OCI-LY3 (cell line): ENCODE data around the gene RBM11.

ENCODE experiments used
- H2AFZ ChIP-seq: fragments of 200-600, 300-600 bp; shearing (Covaris generic); 2 replicates; pipeline ENCODE4 v1.6.0; 2014; ENCODE audit warnings: antibody characterized with exemption, low read depth, low read length
- H3K27ac ChIP-seq: fragments of 200-600, 300-600 bp; sonication (generic); 2 replicates; pipeline ENCODE4 v1.5.1; 2014; ENCODE audit warnings: mild to moderate bottlenecking, low read length, moderate library complexity, mixed read lengths
- H3K27me3 ChIP-seq: fragments of 200-600, 300-600 bp; sonication (generic); 2 replicates; pipeline ENCODE4 v1.6.1; 2014; ENCODE audit warnings: low read depth, low read length, mixed read lengths
- H3K36me3 ChIP-seq: fragments of 200-600, 300-600 bp; sonication (generic); replicated peaks from 2 replicates; pipeline ENCODE3; 2014; ENCODE audit warnings: low read depth, low read length, mixed read lengths
- H3K4me1 ChIP-seq: fragments of 300-600, 200-600 bp; sonication (generic); 2 replicates; pipeline ENCODE4 v1.6.1; 2014; ENCODE audit warnings: low read length, mixed read lengths
- H3K4me2 ChIP-seq: fragments of 200-600, 300-600 bp; sonication (generic); 2 replicates; pipeline ENCODE4 v1.6.1; 2014; ENCODE audit warnings: low read length, mixed read lengths
- H3K4me3 ChIP-seq: fragments of 300-600, 200-600 bp; sonication (generic); 2 replicates; pipeline ENCODE4 v1.5.1; 2014; ENCODE audit warnings: antibody characterized with exemption, mild to moderate bottlenecking, low read length, moderate library complexity
- H3K79me2 ChIP-seq: fragments of 300-600, 200-600 bp; shearing (Covaris generic); 2 replicates; pipeline ENCODE4 v1.6.1; 2014; ENCODE audit warnings: mild to moderate bottlenecking, low read length, mixed read lengths
- H3K9ac ChIP-seq: fragments of 300-600, 200-600 bp; shearing (Covaris generic); 2 replicates; pipeline ENCODE4 v1.6.0; 2014; ENCODE audit warnings: mild to moderate bottlenecking, low read length, moderate library complexity
- H3K9me3 ChIP-seq: fragments of 200-600, 300-600 bp; shearing (Covaris generic); 2 replicates; pipeline ENCODE4 v1.6.1; 2014; ENCODE audit warnings: low read length, mixed read lengths; ENCODE audit not compliant: insufficient read depth
- H4K20me1 ChIP-seq: fragments of 200-600, 300-600 bp; sonication (generic); 2 replicates; pipeline ENCODE4 v1.6.1; 2016; ENCODE audit warnings: low read length, mixed read lengths; ENCODE audit not compliant: insufficient read depth
- EZH2phosphoT487 ChIP-seq: fragments of 200-600 bp; shearing (Covaris generic); IDR thresholded peaks from 2 replicates; pipeline ENCODE4 v1.6.1; 2018; ENCODE audit warnings: antibody characterized with exemption, mixed run types, low read depth
- TF ChIP-seq, protein P1 (sequence below): fragments of 200-600, 300-600 bp; sonication (generic); IDR thresholded peaks from 2 replicates; pipeline ENCODE4 v1.5.1; 2014; ENCODE audit warnings: antibody characterized with exemption, low read length, low read depth

The RBM11 gene

DNA sequence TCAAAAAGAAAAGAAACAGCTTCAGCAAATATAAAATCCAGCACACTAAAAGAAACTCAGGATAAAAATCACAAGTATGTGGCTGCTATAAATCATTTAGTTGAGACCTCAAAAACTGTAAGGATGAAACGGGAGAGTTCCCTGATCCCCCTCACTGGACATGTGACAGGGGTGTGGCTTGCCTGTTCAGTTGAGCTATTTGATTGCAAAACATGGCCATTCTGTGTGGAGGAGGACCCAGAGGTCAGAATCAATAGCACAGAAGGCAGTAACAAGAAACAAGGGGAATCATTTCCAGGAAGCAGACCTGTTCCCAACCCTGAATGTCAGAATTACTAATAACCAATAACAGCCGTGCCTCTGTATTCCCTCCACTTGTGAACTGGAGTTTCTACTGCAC, 27.9 kb downstream of the RBM11 start:
- Histone ChIP-seq H3K9me3 (no peaks in the 10 kb centered on the region), H3K27ac (no peak overlapping the region), H3K9ac (no peak overlapping the region), H2AFZ (no peak overlapping the region), H3K27me3 (no peaks in the 10 kb centered on the region), H3K4me3 (no peak overlapping the region), H4K20me1 (no peaks in the 10 kb centered on the region), H3K36me3 (no peaks in the 10 kb centered on the region), H3K79me2 (no peaks in the 10 kb centered on the region), H3K4me1 (peaks cover 10% of the 10 kb centered on the region; the same call in 1 of the 2 replicates), H3K4me2 (no peak overlapping the region)
- TF ChIP-seq EZH2phosphoT487, result no peak
- TF ChIP-seq, protein P1, sequence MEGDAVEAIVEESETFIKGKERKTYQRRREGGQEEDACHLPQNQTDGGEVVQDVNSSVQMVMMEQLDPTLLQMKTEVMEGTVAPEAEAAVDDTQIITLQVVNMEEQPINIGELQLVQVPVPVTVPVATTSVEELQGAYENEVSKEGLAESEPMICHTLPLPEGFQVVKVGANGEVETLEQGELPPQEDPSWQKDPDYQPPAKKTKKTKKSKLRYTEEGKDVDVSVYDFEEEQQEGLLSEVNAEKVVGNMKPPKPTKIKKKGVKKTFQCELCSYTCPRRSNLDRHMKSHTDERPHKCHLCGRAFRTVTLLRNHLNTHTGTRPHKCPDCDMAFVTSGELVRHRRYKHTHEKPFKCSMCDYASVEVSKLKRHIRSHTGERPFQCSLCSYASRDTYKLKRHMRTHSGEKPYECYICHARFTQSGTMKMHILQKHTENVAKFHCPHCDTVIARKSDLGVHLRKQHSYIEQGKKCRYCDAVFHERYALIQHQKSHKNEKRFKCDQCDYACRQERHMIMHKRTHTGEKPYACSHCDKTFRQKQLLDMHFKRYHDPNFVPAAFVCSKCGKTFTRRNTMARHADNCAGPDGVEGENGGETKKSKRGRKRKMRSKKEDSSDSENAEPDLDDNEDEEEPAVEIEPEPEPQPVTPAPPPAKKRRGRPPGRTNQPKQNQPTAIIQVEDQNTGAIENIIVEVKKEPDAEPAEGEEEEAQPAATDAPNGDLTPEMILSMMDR, result no peak

DNA sequence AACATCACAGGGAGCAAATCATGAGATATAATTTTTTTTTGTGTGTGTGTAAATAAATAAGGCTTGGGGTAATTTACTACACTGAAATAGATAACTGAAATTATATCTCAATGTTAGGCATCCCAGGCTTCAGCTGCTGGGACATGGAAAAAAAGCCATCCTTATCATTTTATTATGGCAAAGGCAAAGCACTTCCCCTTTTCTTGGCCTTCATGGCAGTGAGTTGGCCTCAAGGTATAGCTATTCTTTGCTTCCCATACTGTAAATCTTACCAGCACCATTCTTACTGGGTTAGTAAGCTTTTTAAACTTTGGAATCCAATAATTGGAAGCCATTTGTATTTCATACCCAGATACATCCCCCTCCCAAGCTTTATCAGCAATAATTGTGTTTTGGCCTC, 29.0 kb downstream of the RBM11 start:
- TF ChIP-seq EZH2phosphoT487, result no peak
- TF ChIP-seq, protein P1, result no peak

DNA sequence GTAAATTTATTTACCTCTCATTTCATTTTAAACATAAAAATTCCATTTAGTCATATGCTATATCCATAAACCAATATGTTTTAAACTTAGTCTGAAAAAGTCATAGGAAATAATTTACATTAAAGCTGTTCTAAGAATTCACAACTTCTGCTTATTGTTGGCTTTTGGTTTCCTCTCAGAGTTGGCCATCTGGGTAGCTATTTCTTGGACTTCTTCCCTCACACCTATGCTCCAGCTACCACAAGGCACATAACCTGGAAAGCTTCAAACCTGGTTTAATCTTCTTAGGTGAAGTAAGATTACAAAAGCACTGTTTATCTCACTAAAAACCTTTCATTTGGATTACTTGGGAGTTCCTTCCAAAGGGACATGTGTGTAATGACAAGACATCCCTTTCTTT, 29.8 kb downstream of the RBM11 start:
- Histone ChIP-seq H3K4me1 (peaks cover 10% of the 10 kb centered on the region; the same call in 1 of the 2 replicates), H4K20me1 (no peaks in the 10 kb centered on the region)

More for the DNA sequence above, 29.0 kb downstream of the RBM11 start:
- Histone ChIP-seq H3K79me2 (no peaks in the 10 kb centered on the region), H3K4me3 (no peak overlapping the region), H3K27ac (no peak overlapping the region), H3K27me3 (no peaks in the 10 kb centered on the region), H3K36me3 (no peaks in the 10 kb centered on the region), H2AFZ (no peak overlapping the region), H3K4me1 (peaks cover 10% of the 10 kb centered on the region; the same call in 1 of the 2 replicates), H3K9me3 (no peaks in the 10 kb centered on the region), H3K9ac (no peak overlapping the region), H4K20me1 (no peaks in the 10 kb centered on the region), H3K4me2 (no peak overlapping the region)

DNA sequence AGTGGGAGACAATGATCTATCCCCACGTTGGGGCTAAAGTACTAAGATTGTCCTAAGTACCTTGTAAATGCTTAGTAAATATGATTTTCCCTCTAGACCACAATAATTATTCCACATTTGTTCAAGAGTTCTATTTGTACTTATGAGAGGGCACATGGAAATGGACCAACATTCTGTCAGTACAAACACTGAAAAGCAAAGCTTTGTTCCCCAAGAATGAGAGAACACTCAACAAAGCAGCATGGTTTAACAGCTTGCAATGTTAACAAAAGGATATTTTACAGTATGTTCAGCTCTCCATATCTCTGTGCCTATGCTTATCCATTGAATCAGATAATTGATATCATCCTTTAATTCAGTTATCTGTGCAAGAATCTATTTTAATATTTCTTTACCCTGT, 35.4 kb downstream of the RBM11 start:
- H3K9me3 ChIP-seq, result no peaks in the 10 kb centered on the region
- no peaks in the 10 kb centered on the region for H4K20me1 ChIP-seq
- no peak overlapping the region for H2AFZ ChIP-seq
- H3K4me3 ChIP-seq, result no peak overlapping the region
- 0 out of 2 replicates have a peak, but pooled peaks cover 5% of the 10 kb centered on the region for H3K27me3 ChIP-seq
- no peak overlapping the region for H3K9ac ChIP-seq
- no peak overlapping the region for H3K4me2 ChIP-seq
- H3K27ac ChIP-seq, result no peak overlapping the region
- no peak for TF ChIP-seq EZH2phosphoT487
- TF ChIP-seq, protein P1, result no peak
- H3K36me3 ChIP-seq, result no peaks in the 10 kb centered on the region
- H3K4me1 ChIP-seq, result no peaks in the 10 kb centered on the region
- no peaks in the 10 kb centered on the region for H3K79me2 ChIP-seq

More for the DNA sequence above, 29.8 kb downstream of the RBM11 start:
- H3K79me2 ChIP-seq, result no peaks in the 10 kb centered on the region
- H3K36me3 ChIP-seq, result no peaks in the 10 kb centered on the region
- H3K27me3 ChIP-seq, result no peaks in the 10 kb centered on the region
- no peak overlapping the region for H3K4me3 ChIP-seq
- TF ChIP-seq EZH2phosphoT487, result no peak
- TF ChIP-seq, protein P1, result no peak
- H3K9ac ChIP-seq, result no peak overlapping the region
- H3K9me3 ChIP-seq, result no peaks in the 10 kb centered on the region
- H3K4me2 ChIP-seq, result no peak overlapping the region
- H3K27ac ChIP-seq, result no peak overlapping the region
- H2AFZ ChIP-seq, result no peak overlapping the region
